22Rv1 (cell line): ENCODE data around the gene GUCA2B.

Source experiments
- H3K27ac ChIP-seq: fragments of 450-650 bp; 2 replicates; pipeline ENCODE4 v1.5.1; 2017
- ZFX ChIP-seq: fragments of 450-650 bp; IDR thresholded peaks from 2 replicates; pipeline ENCODE4 v1.6.1; 2017; ENCODE audit warnings: antibody characterized with exemption, borderline replicate concordance
- TF ChIP-seq, protein P1 (sequence below): fragments of 450-650 bp; IDR thresholded peaks from 2 replicates; pipeline ENCODE4 v1.5.1; 2017; ENCODE audit warnings: mild to moderate bottlenecking

The GUCA2B gene

DNA sequence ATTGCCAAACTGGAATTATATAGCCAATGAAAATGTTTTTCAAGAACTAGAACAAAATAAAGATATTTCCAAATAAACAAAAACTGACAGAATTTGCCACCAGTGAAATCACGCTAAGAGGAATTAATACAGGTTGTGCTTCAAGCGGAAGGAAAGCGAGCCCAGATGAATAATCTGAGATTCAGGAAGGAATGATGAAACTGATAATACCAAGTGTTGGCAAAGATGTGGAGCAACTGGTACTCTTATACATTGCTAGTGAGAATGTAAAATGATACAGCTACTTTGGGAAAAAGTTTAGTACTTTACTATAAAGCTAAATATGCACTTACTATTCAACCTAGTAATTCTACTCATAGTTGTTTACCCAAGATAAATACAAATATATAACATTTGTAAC is 30.8 kb upstream of the GUCA2B start:
- no peak overlapping the region for H3K27ac ChIP-seq
- no peak for TF ChIP-seq ZFX
- TF ChIP-seq, protein P1, sequence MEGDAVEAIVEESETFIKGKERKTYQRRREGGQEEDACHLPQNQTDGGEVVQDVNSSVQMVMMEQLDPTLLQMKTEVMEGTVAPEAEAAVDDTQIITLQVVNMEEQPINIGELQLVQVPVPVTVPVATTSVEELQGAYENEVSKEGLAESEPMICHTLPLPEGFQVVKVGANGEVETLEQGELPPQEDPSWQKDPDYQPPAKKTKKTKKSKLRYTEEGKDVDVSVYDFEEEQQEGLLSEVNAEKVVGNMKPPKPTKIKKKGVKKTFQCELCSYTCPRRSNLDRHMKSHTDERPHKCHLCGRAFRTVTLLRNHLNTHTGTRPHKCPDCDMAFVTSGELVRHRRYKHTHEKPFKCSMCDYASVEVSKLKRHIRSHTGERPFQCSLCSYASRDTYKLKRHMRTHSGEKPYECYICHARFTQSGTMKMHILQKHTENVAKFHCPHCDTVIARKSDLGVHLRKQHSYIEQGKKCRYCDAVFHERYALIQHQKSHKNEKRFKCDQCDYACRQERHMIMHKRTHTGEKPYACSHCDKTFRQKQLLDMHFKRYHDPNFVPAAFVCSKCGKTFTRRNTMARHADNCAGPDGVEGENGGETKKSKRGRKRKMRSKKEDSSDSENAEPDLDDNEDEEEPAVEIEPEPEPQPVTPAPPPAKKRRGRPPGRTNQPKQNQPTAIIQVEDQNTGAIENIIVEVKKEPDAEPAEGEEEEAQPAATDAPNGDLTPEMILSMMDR: no peak

GRCh38 chr1:42125552-42125951 is 27.7 kb upstream of the GUCA2B start:
- no peak for TF ChIP-seq ZFX
- TF ChIP-seq, protein P1: no peak
- no peak overlapping the region for H3K27ac ChIP-seq

DNA sequence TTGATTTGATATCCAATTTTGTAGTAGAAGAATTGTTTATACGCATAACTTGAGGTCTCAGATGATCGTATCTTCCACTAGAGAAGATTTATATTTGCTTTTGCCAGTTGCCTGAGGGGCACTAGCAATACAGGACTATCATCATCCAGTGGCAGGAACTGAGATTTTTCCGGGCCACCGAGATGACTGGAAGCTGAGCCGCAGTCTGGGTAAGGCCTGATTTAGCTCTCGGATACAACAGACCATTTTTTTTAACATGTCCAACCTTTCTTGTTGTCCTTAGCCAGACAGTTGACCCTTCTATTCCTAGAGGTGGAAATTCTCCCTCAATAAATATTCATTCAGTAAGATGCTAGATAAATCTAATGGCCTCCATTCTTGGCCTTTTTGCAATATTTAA is 25.4 kb upstream of the GUCA2B start:
- H3K27ac ChIP-seq: no peak overlapping the region
- TF ChIP-seq, protein P1: no peak
- TF ChIP-seq ZFX: no peak

GRCh38 chr1:42128499-42128898 is 24.7 kb upstream of the GUCA2B start:
- no peak overlapping the region for H3K27ac ChIP-seq
- no peak for TF ChIP-seq ZFX
- TF ChIP-seq, protein P1: no peak

GRCh38 chr1:42128964-42129363 is 24.2 kb upstream of the GUCA2B start:
- TF ChIP-seq ZFX: no peak
- TF ChIP-seq, protein P1: no peak
- H3K27ac ChIP-seq: no peak overlapping the region

DNA sequence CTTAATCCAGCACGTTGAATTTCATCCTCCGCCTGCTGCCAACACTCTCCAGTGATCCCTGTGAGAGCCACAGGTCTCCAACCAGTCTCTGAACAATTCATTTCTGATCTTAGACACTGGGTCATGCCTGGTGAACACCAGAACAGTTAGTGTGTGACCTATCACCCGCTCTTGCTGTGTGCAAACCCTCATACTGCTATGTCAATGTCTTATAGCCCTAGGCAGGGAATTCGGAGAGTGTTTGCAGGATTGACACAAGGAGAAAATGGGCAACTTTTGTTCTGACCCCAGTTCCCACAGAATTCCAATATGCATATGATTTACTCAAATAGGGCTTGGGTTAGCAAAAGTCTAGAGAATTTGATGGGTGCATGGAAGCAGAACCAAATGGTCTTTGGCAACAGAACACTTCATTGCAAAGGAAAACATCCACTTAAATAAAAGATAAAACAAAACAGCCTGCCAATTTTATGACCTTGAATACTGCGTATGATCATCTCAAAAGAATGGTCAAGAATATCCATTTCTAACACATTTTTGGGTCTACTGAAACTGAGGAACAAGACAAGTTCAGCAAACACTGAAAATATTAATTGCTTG is 23.0 kb upstream of the GUCA2B start:
- H3K27ac ChIP-seq: no peak overlapping the region
- no peak for TF ChIP-seq ZFX
- TF ChIP-seq, protein P1: no peak

DNA sequence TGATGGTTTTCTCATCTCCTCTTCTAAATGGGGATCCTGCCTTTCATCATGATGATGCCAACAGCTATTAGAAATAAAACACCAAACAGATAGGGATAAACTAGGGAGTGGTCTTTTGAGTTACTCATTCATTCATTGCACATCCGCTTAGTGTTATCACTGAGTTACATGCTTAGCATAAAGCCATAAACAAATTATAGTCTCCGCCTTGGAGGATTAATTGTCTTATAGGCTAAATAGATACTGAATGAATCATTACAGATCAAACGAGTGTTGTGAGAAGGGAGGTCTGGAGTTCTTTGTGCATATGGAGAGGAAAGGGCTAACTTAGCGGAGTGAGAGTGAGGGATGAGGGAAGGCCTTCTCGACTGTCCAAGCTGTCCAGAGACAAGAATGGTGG is 19.8 kb upstream of the GUCA2B start:
- H3K27ac ChIP-seq: no peak overlapping the region
- TF ChIP-seq ZFX: no peak
- TF ChIP-seq, protein P1: no peak
